ENCODE data around the gene TOMM7.

GRCh38 chr7:22776964-22777363 lies 45.7 kb downstream of the TOMM7 start:
- TF ChIP-seq CTCF (IDR thresholded peaks at IDR 0.05) (no peak), POLR2AphosphoS5 (IDR thresholded peaks at IDR 0.05) (no peak), POLR2A (IDR thresholded peaks at IDR 0.05; ENCODE audit: low read depth) (no peak)
